OCI-LY1 (cell line): ENCODE results near the gene RNF135.

Experiments
- H2AFZ ChIP-seq: fragments of 200-600 bp; sonication (generic), shearing (Covaris generic); 2 replicates; pipeline ENCODE4 v1.6.0; 2014; ENCODE audit warnings: antibody characterized with exemption, mild to moderate bottlenecking, low read length
- H3F3A ChIP-seq: fragments of 200-600 bp; sonication (generic), shearing (Covaris generic); 2 replicates; pipeline ENCODE4 v1.6.0; 2014; ENCODE audit warnings: mild to moderate bottlenecking, antibody characterized with exemption, low read length, moderate library complexity; ENCODE audit not compliant: insufficient read depth
- H3K27ac ChIP-seq: fragments of 200-600 bp; sonication (generic); 2 replicates; pipeline ENCODE4 v1.5.1; 2014; ENCODE audit warnings: low read length, mixed run types, mild to moderate bottlenecking, low read depth; ENCODE audit not compliant: poor library complexity, severe bottlenecking
- H3K27me3 ChIP-seq: fragments of 200-600 bp; sonication (generic); 2 replicates; pipeline ENCODE4 v1.6.0; 2014; ENCODE audit warnings: antibody characterized with exemption, mild to moderate bottlenecking, low read length, moderate library complexity; ENCODE audit not compliant: insufficient read depth
- H3K36me3 ChIP-seq: fragments of 200-600 bp; sonication (generic); 2 replicates; pipeline ENCODE4 v1.6.1; 2014; ENCODE audit warnings: mild to moderate bottlenecking, antibody characterized with exemption, low read length, moderate library complexity, mixed read lengths; ENCODE audit not compliant: insufficient read depth
- H3K4me1 ChIP-seq: fragments of 200-600 bp; sonication (generic); 2 replicates; pipeline ENCODE4 v1.5.1; 2014; ENCODE audit warnings: mild to moderate bottlenecking, low read length, moderate library complexity; ENCODE audit not compliant: insufficient read depth, severe bottlenecking
- H3K4me2 ChIP-seq: fragments of 200-600 bp; sonication (generic), shearing (Covaris generic); 2 replicates; pipeline ENCODE4 v1.6.1; 2014; ENCODE audit warnings: low read length
- H3K4me3 ChIP-seq: fragments of 200-600 bp; sonication (generic); 2 replicates; pipeline ENCODE4 v1.5.1; 2014; ENCODE audit warnings: low read length, low read depth, mild to moderate bottlenecking, mixed read lengths; ENCODE audit not compliant: poor library complexity, severe bottlenecking
- H3K79me2 ChIP-seq: fragments of 200-600 bp; shearing (Covaris generic); 2 replicates; pipeline ENCODE4 v1.6.1; 2016; ENCODE audit warnings: mixed run types, low read length, mixed read lengths; ENCODE audit not compliant: insufficient read depth
- H3K9ac ChIP-seq: fragments of 200-600 bp; sonication (generic), shearing (Covaris generic); 2 replicates; pipeline ENCODE4 v1.6.1; 2014; ENCODE audit warnings: mild to moderate bottlenecking, low read length, mixed read lengths
- H3K9me2 ChIP-seq: fragments of 200-600 bp; sonication (generic), shearing (Covaris generic); 2 replicates; pipeline ENCODE4 v1.6.1; 2014; ENCODE audit warnings: low read depth, mild to moderate bottlenecking, low read length, mixed read lengths
- H3K9me3 ChIP-seq: fragments of 200-600 bp; shearing (Covaris generic); 2 replicates; pipeline ENCODE4 v1.6.1; 2014; ENCODE audit warnings: low read length, mixed read lengths
- H4K20me1 ChIP-seq: fragments of 200-600 bp; sonication (generic), shearing (Covaris generic); 2 replicates; pipeline ENCODE4 v1.6.0; 2016; ENCODE audit warnings: mild to moderate bottlenecking, low read length; ENCODE audit not compliant: insufficient read depth
- EZH2 ChIP-seq: fragments of 200-600 bp; sonication (generic), shearing (Covaris generic); IDR thresholded peaks from 2 replicates; pipeline ENCODE4 v1.8.0; 2017; ENCODE audit warnings: borderline replicate concordance, mixed run types, mild to moderate bottlenecking, antibody characterized with exemption, low read length, moderate library complexity, mixed read lengths
- TF ChIP-seq, protein P1 (sequence below): fragments of 200-600 bp; sonication (generic), shearing (Covaris generic); IDR thresholded peaks from 2 replicates; pipeline ENCODE4 v1.5.1; 2017; ENCODE audit warnings: mild to moderate bottlenecking, antibody characterized with exemption, low read length, moderate library complexity, mixed read lengths

RNF135 gene, protein sequence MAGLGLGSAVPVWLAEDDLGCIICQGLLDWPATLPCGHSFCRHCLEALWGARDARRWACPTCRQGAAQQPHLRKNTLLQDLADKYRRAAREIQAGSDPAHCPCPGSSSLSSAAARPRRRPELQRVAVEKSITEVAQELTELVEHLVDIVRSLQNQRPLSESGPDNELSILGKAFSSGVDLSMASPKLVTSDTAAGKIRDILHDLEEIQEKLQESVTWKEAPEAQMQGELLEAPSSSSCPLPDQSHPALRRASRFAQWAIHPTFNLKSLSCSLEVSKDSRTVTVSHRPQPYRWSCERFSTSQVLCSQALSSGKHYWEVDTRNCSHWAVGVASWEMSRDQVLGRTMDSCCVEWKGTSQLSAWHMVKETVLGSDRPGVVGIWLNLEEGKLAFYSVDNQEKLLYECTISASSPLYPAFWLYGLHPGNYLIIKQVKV

DNA sequence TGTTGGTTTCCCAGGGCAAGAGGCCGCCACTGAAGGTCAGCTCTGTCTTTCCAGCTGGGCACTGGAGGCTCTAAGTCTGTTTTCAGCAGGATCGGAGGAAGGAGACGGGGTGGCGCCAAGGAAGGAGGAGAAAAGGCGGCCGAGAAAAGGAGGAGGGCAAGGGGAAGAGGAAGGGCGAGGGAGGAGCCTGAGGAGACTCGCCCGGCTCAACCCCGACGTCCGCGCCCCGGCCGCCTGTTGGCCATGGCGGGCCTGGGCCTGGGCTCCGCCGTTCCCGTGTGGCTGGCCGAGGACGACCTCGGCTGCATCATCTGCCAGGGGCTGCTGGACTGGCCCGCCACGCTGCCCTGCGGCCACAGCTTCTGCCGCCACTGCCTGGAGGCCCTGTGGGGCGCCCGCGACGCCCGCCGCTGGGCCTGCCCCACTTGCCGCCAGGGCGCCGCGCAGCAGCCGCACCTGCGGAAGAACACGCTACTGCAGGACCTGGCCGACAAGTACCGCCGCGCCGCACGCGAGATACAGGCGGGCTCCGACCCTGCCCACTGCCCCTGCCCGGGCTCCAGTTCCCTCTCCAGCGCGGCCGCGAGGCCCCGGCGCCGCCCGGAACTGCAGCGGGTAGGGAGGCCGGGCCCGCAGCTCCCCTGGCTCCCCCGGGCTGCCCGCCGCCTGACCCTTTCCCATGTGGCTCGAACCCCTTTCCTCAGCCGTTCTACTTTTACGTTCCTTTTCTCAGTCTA lies at the start of gene RNF135:
RNF135 (plus strand) TSS at position 209 of the 737 bp plus-strand sequence; CDS start at position 244, 35 bp downstream.
- peak within 1 kb of the TSS; percentile 72 for H3K4me3 ChIP-seq
- H3K27ac ChIP-seq: peak within 1 kb of the TSS; percentile 98

DNA sequence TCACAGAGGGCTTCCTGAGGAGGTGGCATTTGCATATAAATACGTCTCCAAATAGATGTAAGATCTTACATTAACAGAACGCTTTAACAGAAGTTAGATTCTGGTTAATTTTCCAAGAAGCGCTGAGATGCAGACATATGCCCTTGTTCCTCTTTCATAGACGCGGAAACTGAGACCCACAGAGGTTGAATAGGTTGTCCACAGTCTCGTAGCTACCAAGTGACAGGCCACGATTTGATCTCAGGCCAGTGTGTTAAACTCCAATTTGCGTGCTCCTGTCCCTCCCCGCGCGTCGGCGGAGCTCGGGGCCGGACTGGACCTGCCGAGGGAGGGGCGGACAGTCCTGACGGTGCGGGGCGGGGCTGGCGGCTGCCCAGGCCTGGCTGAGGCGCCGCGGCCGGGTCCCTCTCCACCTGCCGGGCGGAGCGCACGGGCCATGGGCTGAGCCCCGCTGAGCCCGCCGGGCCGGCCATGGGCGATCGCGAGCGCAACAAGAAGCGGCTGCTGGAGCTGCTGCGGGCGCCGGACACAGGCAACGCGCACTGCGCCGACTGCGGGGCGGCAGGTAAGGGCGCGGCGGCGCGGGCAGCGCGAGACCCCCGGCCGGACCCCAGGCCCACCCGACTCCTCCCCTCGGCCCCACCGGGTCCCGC lies 49.2 kb upstream of the RNF135 start, which contains the start of gene ADAP2:
ADAP2 (plus strand) TSS at position 402 of the 653 bp plus-strand sequence; CDS start at position 472, 70 bp downstream.
- H3K27me3 ChIP-seq: no peaks in the 10 kb centered on the region
- no peaks in the 10 kb centered on the region for H3K9me3 ChIP-seq
- H3F3A ChIP-seq: no peaks in the 10 kb centered on the region
- H4K20me1 ChIP-seq: no peaks in the 10 kb centered on the region
- no peaks in the 10 kb centered on the region for H3K9me2 ChIP-seq
- H3K27ac ChIP-seq: no peak within 1 kb of the TSS
- H3K4me2 ChIP-seq: peak within 1 kb of the TSS; percentile 90
- TF ChIP-seq EZH2: no peak
- TF ChIP-seq, protein P1, sequence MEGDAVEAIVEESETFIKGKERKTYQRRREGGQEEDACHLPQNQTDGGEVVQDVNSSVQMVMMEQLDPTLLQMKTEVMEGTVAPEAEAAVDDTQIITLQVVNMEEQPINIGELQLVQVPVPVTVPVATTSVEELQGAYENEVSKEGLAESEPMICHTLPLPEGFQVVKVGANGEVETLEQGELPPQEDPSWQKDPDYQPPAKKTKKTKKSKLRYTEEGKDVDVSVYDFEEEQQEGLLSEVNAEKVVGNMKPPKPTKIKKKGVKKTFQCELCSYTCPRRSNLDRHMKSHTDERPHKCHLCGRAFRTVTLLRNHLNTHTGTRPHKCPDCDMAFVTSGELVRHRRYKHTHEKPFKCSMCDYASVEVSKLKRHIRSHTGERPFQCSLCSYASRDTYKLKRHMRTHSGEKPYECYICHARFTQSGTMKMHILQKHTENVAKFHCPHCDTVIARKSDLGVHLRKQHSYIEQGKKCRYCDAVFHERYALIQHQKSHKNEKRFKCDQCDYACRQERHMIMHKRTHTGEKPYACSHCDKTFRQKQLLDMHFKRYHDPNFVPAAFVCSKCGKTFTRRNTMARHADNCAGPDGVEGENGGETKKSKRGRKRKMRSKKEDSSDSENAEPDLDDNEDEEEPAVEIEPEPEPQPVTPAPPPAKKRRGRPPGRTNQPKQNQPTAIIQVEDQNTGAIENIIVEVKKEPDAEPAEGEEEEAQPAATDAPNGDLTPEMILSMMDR: no peak
- no peaks in the 10 kb centered on the region for H3K79me2 ChIP-seq
- H3K4me3 ChIP-seq: peak within 1 kb of the TSS; percentile 64
- H2AFZ ChIP-seq: no peak within 1 kb of the TSS
- H3K9ac ChIP-seq: peak within 1 kb of the TSS; percentile 48
- no peaks in the 10 kb centered on the region for H3K36me3 ChIP-seq
- peaks cover 19% of the 10 kb centered on the region for H3K4me1 ChIP-seq

More for the DNA sequence above, at the start of gene RNF135:
- no peaks in the 10 kb centered on the region for H3F3A ChIP-seq
- peaks cover 32% of the 10 kb centered on the region; the same call in 1 of the 2 replicates for H3K79me2 ChIP-seq
- H3K4me2 ChIP-seq: peak within 1 kb of the TSS; percentile 97
- H3K4me1 ChIP-seq: peaks cover 42% of the 10 kb centered on the region
- no peak for TF ChIP-seq EZH2
- TF ChIP-seq, protein P1: no peak
- peaks cover 29% of the 10 kb centered on the region for H3K36me3 ChIP-seq
- H3K27me3 ChIP-seq: no peaks in the 10 kb centered on the region
- peak within 1 kb of the TSS; percentile 71; the same call in 1 of the 2 replicates for H2AFZ ChIP-seq
- H3K9me3 ChIP-seq: no peaks in the 10 kb centered on the region
- H3K9ac ChIP-seq: peak within 1 kb of the TSS; percentile 95
- no peaks in the 10 kb centered on the region for H3K9me2 ChIP-seq
- H4K20me1 ChIP-seq: no peaks in the 10 kb centered on the region

DNA sequence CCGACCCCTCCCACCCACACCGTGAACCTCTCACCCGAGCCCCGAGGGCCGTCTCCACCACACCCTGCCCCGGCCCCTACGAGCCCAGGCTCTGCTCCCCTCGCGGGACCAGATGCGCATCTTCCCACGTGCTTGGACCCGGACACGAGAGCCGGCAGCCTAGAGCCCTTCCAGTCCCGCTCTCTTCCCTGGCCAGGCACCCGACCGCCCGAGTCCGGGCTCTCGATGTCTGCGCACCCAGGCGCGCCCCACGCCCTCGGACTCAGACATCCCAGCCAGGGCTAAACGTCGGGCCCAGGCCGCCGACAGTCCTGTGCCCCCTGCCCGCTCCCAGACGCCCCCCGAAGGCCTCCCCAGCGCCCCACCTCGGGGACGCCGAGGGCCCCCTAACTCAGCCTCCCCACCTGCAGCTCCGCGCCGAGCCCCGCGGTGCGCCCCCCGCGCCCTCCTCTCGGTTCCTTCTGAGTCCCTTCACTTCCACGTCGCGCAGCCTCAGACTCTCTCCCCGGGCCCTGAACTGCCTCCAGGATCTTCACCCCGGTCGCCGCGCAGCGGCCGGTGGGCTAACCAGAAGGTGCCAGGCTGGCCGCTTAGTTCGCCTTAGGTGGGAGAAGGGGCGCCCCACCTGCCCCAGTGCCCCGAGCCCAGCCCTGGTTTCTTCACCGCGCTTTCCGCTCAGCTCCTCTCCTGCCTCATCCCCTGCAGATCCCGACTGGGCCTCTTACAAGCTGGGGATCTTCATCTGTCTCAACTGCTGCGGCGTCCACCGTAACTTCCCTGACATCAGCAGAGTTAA lies 48.4 kb upstream of the RNF135 start:
- peak overlapping the region; percentile 64 for H3K4me3 ChIP-seq
- no peaks in the 10 kb centered on the region for H3K9me2 ChIP-seq
- no peaks in the 10 kb centered on the region for H3K79me2 ChIP-seq
- peaks cover 19% of the 10 kb centered on the region for H3K4me1 ChIP-seq
- TF ChIP-seq EZH2: no peak
- TF ChIP-seq, protein P1: no peak
- no peaks in the 10 kb centered on the region for H4K20me1 ChIP-seq
- peak overlapping the region; percentile 48 for H3K9ac ChIP-seq
- peak overlapping the region; percentile 90 for H3K4me2 ChIP-seq
- no peaks in the 10 kb centered on the region for H3K36me3 ChIP-seq
- no peak overlapping the region for H3K27ac ChIP-seq
- H3K9me3 ChIP-seq: no peaks in the 10 kb centered on the region
- no peak overlapping the region for H2AFZ ChIP-seq
- no peaks in the 10 kb centered on the region for H3F3A ChIP-seq
- H3K27me3 ChIP-seq: no peaks in the 10 kb centered on the region
